ENCODE results near the gene TMC8.
"Not testable (repeated sequence)": the region's sequence is repeated elsewhere in the genome, so short reads cannot be mapped to it uniquely, and the experiment has no call there.

Gene TMC8

GRCh38 chr17:78148286-78149016 lies 17.9 kb downstream of the TMC8 start:
- DNase-seq (ENCODE audit: low read depth in 1 of 2, low spot score in 1 of 2), result no peak

- no peak for DNase-seq (ENCODE audit: low read depth in 1 of 2, low spot score in 1 of 2)
Measured at GRCh38 chr17:78151514-78152008, 21.0 kb downstream of the TMC8 start.

GRCh38 chr17:78154903-78155811 lies 24.6 kb downstream of the TMC8 start:
- DNase-seq (ENCODE audit: low read depth in 1 of 2, low spot score in 1 of 2), result no peak

- no peak for DNase-seq (ENCODE audit: low read depth in 1 of 2, low spot score in 1 of 2)
Measured at GRCh38 chr17:78159575-78160158, 29.1 kb downstream of the TMC8 start.

- DNase-seq (ENCODE audit: low read depth in 1 of 2, low spot score in 1 of 2), result no peak
Measured at GRCh38 chr17:78163881-78164747, 33.5 kb downstream of the TMC8 start.

GRCh38 chr17:78164748-78165607 lies 34.4 kb downstream of the TMC8 start:
- no peak for DNase-seq (ENCODE audit: low read depth in 1 of 2, low spot score in 1 of 2)

GRCh38 chr17:78166416-78166815 lies 35.8 kb downstream of the TMC8 start:
- no peak for DNase-seq (ENCODE audit: low read depth in 1 of 2, low spot score in 1 of 2)

- peak; percentile 69 to 78 for DNase-seq (ENCODE audit: low read depth in 1 of 2, low spot score in 1 of 2)
Measured at GRCh38 chr17:78168242-78168902, 37.8 kb downstream of the TMC8 start, which contains the start of gene SYNGR2. Gene SYNGR2, plus strand, starts transcription at chr17:78168581. Its CDS starts 36 bp downstream, at chr17:78168617.

GRCh38 chr17:78168903-78169793 lies 38.6 kb downstream of the TMC8 start:
- peak; percentile 36 to 55 for DNase-seq (ENCODE audit: low read depth in 1 of 2, low spot score in 1 of 2)

- no peak for DNase-seq (ENCODE audit: low read depth in 1 of 2, low spot score in 1 of 2)
Measured at GRCh38 chr17:78170692-78171590, 40.4 kb downstream of the TMC8 start.

- DNase-seq (ENCODE audit: low read depth in 1 of 2, low spot score in 1 of 2), result not testable (repeated sequence)
Measured at GRCh38 chr17:78171591-78172248, 41.1 kb downstream of the TMC8 start.

GRCh38 chr17:78172249-78173051 lies 41.9 kb downstream of the TMC8 start:
- no peak for DNase-seq (ENCODE audit: low read depth in 1 of 2, low spot score in 1 of 2)

GRCh38 chr17:78173097-78173715 lies 42.6 kb downstream of the TMC8 start:
- no peak for DNase-seq (ENCODE audit: low read depth in 1 of 2, low spot score in 1 of 2)

- no peak for DNase-seq (ENCODE audit: low read depth in 1 of 2, low spot score in 1 of 2)
Measured at GRCh38 chr17:78174346-78174869, 43.8 kb downstream of the TMC8 start.
